Muscle of arm (tissue), 12 donors: ENCODE results near the gene EPHA6. TPM values are rescaled to one million over a fixed set of nuclear protein-coding genes. Genes with fewer than 3 reads are reported as not detected.
"Not testable (repeated sequence)": the region's sequence is repeated elsewhere in the genome, so short reads cannot be mapped to it uniquely, and the experiment has no call there.

Experiments used
- DNase-seq: peaks from one replicate; pipeline ENCODE4 v3.0.0-alpha.2; 2013
- polyA plus RNA-seq, 12 donors: library from polyadenylated mRNA; unstranded; fragments of 120-200 nt; gene quantifications; one replicate each; pipeline ENCODE4 v1.2.1, GENCODE V29; 2013; ENCODE audit not compliant: insufficient read length in 12 of 12

EPHA6 gene
- polyA plus RNA-seq, 12 donors, result 0.07 to 1.5 (median 0.23) TPM; not detected in 4

GRCh38 chr3:97265237-97266005 is 451.0 kb downstream of the EPHA6 start:
- no peak for DNase-seq

- DNase-seq, result no peak
These were observed 454.8 kb downstream of the EPHA6 start for GRCh38 chr3:97269202-97269601.

DNA sequence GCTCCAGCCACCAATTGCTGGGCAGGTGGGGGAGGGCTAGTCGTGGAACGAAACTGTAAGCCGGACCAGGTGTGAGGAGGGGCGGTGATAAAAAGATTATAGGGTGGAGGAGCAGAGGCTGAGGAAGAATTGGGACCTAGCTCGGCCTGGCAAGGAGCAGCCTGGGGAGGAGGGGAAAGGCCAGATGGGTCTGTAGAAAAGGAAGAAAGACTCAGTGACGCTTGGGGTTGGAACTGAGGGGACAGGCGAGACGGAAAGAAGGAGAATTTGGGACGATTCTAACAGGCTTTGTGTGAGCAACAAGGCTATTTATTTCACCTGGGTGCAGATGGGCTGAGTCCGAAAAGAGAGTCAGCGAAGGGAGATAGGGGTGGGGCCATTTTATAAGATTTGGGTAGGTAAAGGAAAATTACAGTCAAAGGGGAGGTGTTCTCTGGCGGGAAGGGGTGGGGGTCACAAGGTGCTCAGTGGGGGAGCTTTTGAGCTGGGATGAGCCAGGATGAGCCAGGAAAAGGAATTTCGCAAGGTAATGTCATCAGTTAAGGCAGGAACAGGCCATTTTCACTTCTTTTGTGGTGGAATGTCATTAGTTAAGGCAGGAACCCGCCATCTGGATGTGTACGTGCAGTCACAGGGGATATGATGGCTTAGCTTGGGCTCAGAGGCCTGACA is 462.6 kb downstream of the EPHA6 start:
- DNase-seq, result not testable (repeated sequence)

GRCh38 chr3:97277708-97278107 is 463.3 kb downstream of the EPHA6 start:
- DNase-seq, result no peak

DNA sequence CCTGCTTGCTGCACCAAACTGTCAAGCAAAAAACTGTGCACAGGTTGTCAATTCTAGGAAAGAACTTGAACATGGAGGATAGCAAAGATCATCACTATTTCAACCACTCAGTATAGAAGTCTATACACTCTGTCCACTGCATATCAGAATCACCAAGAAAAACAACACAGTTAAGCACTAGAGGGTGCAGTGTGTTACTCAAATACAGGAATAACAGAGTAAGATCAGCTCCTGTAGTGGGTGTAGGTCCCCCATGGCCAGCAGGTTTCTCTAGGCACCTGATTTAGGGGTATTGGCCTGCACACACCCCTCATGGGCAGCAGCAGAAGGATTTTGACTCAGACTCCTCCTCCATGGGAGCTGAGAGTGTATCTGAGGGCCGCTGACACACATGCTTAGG is 464.1 kb downstream of the EPHA6 start:
- no peak for DNase-seq

GRCh38 chr3:97291901-97292300 is 477.5 kb downstream of the EPHA6 start:
- DNase-seq, result no peak

GRCh38 chr3:97293596-97294131 is 479.3 kb downstream of the EPHA6 start:
- DNase-seq, result no peak

DNA sequence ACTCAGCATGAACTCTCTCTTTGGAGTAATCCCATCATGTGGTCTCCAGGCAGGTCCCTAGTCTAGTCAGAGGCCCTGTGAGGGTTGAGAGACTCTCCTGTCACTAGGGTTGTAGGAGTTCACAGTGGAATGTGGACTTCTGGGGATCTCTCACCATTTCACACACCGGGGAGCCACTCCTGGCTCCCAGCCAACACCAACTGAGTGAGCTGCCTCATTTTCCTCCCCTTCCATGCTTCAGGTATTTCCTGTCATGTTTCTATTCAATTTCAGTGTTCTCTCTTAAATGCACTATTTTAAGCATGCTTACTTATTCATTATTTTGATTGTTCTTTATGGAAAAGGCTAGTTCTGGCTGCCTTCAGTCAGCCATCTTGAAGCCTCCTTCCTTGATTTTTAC is 482.6 kb downstream of the EPHA6 start:
- DNase-seq, result no peak

GRCh38 chr3:97301114-97301513 is 486.7 kb downstream of the EPHA6 start:
- no peak for DNase-seq

- no peak for DNase-seq
These were observed 491.8 kb downstream of the EPHA6 start for GRCh38 chr3:97306226-97306625.

- DNase-seq, result no peak
These were observed 524.0 kb downstream of the EPHA6 start for GRCh38 chr3:97338375-97338774.

- no peak for DNase-seq
These were observed 526.5 kb downstream of the EPHA6 start for GRCh38 chr3:97340940-97341339.

DNA sequence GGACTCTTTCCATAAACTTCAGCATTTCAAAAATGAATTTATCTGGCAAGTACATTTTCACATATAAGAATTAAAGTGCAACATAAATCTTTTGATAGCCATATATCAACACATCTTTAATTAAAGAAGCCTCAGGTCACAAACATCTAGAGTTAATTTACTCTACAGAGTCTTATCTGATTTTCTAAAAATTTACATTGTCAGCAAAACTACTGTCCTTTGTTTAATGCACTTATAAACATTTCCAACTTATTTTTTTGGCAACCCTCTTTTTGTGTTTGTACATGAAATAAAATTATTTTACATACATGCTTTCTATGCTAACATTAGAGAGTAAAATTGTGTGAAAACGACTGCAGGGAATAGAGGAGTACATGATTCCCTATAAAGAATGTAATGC is 533.4 kb downstream of the EPHA6 start:
- DNase-seq, result no peak

GRCh38 chr3:97350971-97351370 is 536.6 kb downstream of the EPHA6 start:
- DNase-seq, result no peak

DNA sequence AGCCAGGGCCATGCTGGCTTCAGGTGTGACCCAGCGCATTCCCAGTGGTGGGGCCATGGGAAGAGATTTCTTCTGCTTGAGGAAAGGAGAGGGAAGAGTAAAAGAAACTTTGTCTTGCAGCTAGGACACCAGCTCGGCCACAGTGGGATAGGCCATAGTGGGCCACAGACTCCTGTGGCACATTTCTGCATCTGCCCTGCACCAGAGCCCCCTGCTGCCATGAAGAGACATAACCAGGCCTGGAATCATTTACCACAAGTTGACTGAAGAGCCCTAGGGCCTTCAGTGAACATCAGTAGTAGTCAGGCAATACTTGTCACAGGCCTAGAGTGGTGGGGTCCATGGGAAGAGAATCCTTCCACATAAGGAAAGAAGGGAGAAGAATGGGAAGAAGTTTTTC is 538.8 kb downstream of the EPHA6 start:
- no peak for DNase-seq

DNA sequence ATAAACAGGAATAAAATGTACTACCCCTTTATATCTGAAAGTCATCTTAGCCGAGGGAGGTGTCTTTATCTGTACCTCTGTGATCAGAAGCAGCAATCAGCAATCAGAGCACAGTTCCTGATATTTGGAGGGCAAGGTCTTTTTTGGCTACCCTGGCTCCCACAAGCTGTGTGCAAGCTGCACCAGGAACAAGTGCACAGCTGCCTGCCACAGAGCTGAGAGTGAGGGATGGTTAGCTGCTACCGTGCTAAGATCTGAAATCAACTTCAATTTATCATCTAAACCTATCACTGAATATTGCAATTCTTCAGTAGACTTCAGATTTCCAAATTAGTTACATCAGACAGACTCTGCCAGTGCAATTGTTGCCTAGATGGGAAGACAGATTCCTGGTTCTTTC is 545.6 kb downstream of the EPHA6 start:
- no peak for DNase-seq

GRCh38 chr3:97360804-97361203 is 546.4 kb downstream of the EPHA6 start:
- DNase-seq, result no peak

DNA sequence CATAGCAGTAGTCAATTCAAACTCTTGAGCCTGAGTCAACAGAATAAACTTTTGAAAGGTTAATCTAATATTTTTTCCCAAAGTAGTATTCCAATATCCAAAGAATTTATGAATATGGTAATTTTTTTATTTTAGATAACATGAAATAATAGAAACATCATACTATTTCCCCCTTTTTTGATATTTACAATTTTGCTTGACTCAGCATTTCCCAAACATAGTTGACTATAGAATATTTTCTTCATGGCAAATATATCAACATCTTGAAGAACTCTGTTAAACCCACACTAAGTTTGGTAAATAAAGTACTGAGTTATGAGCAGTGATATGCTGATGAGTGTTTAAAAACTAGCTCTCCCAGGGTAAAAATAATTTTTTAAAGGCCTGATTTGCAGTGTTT is 570.2 kb downstream of the EPHA6 start:
- no peak for DNase-seq

- DNase-seq, result no peak
These were observed 574.4 kb downstream of the EPHA6 start for GRCh38 chr3:97388774-97389173.

GRCh38 chr3:97389936-97390335 is 575.5 kb downstream of the EPHA6 start:
- DNase-seq, result no peak

- DNase-seq, result no peak
These were observed 576.8 kb downstream of the EPHA6 start for GRCh38 chr3:97391167-97391566.

DNA sequence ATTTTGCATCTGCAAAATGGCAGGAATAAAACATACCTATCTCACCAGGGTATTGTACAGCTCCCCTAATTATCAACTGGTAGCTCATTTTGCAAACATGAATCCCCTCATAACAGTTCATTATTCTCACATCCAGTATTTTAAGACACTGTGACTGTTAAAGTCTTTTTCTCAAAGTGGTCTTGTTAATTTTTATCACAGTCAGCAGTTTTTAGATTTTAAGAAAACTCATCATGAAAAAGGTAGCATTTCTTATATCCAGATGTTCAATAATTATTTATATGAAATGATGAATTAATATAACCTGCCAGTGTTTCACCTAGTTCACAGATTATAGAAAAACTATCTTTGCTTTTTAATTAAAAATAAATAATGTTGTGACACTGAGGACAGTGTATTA is 595.2 kb downstream of the EPHA6 start:
- no peak for DNase-seq

DNA sequence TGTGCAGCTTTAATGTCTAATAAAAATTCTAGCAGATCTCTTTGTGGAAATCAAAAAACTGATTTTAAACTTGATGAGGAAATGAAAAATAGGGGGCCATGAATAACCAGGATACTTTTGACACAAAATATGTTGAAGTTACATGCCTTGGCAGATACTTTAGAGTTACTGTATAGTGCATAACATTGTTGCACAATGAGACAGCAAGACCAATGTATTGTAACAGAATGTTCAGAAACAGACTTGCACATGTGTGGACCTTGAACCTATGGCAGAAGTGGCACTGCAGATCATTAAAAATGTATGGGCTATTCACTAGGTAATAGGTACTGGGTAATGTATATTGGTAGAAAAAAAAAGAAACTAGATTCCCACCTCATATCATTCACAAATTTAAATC is 607.2 kb downstream of the EPHA6 start:
- no peak for DNase-seq
